Dermis microvascular lymphatic vessel endothelial cell (primary cell): ENCODE results near the gene CXCL3. TPM values are rescaled to one million over a fixed set of nuclear protein-coding genes. Genes with fewer than 3 reads are reported as not detected.

Source experiments
- DNase-seq, 2 donors: peaks; one replicate each; pipeline versions ENCODE4 v3.0.0 to v3.0.0-alpha.2; 2010; ENCODE audit warnings: low read depth in 2 of 2
- total RNA-seq: library from RNA; depleted of rRNA; stranded (reverse); fragments of >200 nt; gene quantifications from 2 replicates; pipeline ENCODE4 v1.2.1, GENCODE V29; 2014

Gene CXCL3
- total RNA-seq, 1 donor from 2014 or later, result under 0.01 TPM

DNA sequence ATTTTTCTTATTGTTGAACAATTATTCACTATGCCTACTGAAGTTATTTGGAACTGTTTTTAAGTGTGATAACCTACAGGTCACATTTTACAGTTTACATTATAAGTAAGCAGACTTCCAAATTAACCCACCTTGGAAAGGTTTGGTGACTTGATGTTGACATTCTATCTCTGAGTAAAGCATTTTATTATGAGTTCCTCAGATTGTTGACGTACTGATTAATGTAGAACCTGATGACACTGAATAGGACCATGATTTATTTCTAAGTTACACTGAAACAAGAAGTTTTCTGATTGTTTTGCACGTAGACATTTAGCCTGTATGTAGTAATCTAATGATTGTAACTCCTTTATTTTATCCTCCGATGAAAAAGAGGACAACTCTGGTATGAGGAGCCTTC lies 17.0 kb upstream of the CXCL3 start:
- no peak for DNase-seq

DNA sequence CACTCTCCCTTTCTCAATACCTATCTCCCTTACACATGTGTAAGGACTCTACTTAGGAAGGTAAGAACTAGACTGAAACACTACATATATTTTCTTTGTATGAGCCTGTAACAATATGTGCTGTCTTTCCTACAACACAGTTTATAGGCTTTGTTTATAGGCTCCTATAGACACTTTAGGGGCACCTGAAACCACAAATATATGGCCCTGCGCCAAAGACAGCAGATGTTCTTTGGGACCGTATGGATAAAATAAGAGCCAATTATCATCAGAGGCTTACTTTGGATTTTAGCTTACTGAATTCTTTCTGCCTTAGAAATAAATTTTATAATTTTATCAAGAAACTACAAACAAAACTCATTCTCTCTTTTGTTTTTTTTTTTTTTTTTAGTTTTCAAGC lies 16.6 kb upstream of the CXCL3 start:
- DNase-seq, result no peak

DNA sequence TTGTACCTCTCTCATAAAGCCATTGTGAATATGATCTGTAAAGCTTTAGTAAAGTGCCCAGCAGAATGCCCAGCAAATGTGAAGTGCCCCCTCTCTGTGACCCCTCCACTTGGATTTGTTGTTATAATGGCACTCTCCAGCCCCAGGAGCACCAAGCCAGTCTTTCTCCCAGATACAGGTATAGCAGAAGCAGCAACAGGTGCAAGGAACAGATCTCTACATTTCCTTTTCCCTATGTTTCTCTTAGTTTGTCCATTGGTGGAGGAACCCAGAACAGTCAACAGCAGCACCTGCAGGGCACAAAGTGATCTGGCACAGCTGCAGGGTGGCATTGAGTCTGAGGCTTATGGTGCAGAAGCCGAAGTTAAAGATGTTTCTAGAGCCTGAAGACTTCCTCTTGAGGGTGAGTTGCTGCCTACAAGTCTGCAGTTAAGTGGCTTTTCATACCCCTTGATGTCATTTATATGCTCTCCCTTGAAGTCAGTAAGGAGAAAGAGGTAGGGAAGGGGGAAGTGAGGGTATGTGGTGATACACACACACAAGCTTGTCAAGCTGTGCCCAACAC lies 16.1 kb upstream of the CXCL3 start:
- DNase-seq, result no peak

DNA sequence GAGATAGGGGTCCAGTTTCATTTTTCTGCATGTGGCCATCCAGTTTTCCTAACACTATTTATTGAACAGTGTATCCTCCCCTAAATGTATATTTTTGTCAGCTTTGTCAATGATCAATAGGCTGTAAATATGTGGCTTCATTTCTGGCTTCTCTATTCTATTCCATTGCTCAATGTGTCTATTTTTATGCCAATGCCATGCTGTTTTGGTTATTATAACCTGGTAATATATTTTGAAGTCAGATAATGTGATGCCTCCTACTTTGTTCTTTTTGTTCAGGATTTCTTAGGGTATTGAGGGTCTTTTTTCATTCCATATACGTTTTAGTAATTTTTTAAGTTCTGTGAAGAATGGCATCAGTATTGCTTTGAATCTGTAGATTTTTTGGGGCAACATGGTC lies 8.7 kb upstream of the CXCL3 start:
- no peak for DNase-seq

DNA sequence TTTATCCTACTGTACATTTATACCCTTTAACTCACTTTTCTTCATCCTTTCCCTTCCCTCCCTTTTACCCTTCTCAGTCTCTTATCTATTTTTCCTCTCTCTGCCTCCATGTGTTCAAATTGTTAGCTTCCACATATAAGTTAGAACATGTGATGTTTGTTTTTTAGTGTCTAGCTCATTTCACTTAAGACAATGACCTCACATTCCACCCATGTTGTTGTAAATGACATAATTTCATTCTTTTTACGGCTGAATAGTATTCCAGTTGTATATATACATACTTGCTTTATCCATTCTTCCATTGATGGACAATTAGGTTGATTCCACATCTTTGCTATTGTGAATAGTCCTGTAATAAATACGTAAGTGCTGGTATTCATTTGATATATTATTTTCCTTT lies 7.3 kb upstream of the CXCL3 start:
- DNase-seq, result no peak

DNA sequence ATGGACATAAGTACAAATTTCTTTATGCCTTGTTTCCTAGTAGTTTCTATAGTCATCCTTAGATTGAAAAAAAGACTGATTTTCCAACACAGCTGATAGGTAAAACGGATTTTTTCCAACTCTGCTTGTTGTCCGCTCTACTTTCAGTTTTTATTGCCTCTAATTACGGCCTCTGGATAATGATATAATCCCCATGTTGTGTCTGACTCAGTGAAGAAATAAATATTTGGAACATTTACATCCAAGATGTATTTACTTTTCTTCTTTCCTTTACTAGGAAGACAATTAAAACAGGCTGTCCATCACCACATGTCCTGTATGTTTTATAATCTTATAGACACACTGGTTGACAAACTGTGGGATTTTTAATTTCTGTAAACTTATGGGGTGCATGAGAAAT lies 6.8 kb upstream of the CXCL3 start:
- no peak for DNase-seq

DNA sequence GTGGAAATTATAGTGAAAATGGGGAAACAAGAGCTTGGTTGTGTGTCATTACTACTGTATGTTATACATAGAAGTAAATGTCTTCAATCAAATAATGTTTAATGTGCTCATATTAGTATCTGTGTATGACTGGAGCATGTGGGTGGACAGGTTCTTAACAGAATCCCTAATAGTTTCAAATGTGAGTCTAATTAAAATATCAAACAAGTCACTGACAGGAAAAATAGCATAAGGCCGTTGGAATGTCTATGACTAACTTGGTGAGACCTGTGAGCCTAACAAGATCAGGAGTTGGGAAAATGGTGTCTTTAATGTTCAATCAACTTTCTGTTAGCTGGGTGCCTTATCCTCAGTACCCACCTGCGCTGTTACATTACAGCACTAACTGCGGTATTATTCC lies 6.2 kb upstream of the CXCL3 start:
- no peak for DNase-seq

DNA sequence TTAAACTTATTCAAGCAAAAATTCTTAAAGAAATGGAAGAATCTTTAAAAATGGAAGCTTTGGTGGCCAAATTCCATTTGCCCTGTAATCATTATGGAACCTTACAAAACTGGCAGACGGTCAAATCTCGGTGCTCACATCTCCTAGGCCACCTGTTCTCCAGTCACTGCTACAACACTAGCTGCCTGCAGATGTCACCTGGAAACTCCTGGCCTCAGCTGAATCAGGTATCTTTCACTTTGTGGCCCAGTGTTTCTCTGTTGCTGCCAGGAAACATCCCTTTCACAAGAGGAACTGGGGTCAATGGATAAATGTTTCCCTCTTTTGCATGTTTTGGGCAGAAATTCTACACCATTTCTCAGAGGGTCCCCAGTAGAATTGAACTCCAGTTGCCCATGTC lies 4.2 kb upstream of the CXCL3 start:
- DNase-seq, result no peak

DNA sequence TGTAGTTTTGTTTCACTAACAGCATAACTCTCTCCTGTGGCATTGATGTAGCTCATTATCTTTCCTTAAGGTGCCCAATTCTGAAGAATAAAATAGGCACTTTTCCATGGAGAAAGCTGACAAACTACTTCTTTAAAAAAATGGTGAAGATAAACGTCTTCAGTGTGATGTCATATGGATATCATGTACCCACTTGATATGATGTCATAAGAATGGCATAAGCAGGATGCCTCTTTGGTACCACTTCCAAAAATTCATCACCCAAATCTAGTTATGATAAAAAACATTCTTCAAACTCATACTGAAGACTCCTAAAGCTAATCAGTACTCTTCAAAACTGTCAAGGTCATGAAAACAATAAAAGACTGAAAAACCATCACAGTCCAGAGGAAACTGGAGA lies 2.9 kb upstream of the CXCL3 start:
- no peak for DNase-seq

DNA sequence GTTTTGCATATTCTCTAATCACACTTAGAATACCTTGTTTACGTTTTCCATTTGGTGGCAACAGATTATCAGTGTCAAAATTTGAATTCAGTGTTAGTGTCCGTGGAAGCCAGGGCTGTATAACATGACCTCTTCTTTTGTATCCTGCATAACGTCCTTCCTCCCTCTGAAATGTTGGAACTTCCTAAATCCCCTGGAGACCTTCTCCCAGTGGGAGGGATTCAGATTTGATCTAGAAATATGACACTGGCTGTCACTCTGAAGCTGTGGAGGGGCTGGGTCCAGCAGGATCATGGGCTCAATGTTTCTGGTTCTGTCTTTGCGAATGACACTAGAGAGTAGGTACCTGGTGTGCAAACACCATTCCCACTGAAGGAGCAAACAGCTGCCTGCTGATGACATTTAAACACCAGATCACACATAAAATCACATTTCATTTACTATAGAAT lies 850 bp upstream of the CXCL3 start:
- DNase-seq, result no peak

DNA sequence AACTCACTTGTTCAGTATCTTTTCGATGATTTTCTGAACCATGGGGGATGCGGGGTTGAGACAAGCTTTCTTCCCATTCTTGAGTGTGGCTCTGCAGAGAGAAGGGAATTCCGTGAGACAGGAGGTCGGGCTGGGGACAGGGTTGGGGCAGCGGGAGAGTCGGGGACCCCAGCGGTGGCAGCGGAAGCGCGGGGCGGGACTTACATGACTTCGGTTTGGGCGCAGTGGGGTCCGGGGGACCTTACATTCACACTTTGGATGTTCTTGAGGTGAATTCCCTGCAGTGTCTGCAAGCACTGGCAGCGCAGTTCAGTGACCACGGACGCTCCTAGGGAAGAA lies 434 bp downstream of the CXCL3 start:
- DNase-seq, result peak in 1 of 2 donors; percentile 6

DNA sequence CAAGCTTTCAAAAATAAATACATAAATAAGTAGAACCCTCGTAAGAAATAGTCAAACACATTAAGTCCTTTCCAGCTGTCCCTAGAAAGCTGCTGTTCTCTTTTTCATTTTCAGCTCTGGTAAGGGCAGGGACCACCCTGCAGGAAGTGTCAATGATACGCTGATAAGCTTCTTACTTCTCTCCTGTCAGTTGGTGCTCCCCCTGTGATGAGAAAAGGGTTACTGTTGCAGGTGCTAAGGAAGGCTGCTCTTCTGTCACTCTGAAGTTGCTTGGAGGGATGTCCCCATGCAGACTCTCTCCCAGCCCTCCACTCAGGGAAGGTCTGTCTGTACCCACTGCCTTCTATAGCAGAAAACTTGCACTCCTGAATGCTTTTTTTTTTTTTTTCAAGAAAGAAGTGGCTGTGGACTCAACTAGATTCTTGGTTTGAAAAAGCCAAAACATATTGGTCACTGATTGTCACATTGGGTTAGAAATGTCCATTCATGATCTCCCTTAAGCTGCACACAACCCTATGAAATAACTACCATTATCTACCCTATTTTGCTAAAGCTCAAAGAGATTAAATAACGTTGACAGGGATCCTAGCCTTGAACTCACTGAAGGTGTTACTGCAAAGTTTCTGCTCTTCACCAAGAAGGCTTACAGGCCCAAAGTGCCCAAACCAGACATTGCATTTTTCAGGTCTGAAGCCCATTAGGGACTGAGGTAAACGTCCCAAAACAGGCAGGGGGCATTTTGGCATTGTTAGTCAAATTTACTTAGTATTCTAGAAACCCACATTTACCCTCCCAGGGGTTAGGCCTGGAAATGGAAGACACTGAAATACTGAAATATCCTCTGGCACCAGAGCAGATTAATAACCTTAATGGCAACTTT lies 1.2 kb downstream of the CXCL3 start:
- no peak for DNase-seq

DNA sequence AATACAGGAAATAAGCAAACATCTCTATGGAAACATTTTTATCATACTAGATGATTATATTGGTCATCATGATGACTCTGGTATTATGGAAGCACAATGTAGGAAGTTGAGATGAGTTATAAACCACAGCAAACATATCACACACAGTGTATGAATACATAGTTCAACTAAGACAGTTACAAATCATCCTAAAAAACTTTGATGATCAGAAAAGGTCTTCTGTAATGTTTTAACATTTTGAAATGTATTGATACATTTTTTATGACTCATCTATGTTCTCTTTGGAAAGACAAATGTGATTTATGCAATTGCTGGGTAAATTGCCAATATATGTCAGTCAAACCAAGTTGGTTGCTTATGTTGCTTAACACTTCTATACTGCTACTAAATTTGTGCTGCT lies 4.8 kb downstream of the CXCL3 start:
- no peak for DNase-seq

DNA sequence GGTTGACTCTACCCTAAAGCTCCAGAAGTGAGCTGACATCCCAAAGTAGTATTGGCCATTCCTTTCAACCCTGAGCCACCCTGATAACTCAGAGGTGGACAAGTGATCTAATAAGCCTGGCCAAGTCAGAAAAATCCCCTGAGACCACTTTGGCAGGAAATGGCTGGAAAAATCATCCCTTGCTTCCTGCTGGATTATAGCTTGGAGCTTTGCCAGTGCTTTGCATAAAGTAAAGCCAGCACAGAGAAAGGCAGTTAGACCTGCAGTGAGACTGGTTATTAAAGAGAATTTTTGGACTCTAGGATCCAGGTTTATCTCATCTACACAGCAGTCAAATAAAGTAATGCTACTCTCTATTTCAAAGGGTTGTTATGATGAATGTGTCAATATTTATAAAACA lies 6.4 kb downstream of the CXCL3 start:
- peak; percentile 62 to 77 for DNase-seq

DNA sequence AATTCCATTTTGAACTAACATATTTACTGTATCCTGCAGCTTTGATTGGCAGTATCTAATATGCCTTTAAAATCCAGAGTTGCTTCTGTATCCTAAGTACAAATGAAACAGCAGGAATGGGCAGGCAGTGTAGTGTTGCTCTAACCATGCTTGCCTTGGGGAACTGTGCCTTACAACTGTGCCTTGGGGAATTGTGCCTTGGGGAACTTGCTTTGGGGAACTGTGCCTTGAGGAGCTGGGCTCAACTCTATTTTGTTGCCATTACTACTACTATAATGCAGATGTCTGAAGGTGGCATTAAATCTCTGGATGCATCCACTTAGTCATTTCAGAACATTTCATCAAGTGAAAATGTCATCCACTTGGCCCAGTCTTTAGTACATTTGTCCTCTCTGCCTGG lies 6.9 kb downstream of the CXCL3 start:
- DNase-seq, result no peak

DNA sequence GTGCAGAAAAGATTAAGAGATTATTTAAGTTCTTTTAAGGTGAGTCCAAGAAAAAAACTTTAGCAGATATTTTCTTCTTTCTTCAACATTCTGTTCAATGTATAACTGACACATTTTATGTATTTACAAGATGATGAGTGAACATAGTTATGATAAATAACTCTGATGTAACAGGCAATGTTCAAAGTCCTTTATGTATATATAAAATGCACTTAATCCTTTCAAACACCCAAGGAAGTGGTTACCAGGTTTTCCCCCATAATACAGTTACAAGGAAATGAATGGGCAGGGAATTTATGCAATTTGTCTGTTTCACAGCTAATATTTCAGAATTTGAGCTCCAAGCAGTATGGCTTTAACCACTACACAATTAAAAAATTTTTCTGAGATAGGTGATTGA lies 8.2 kb downstream of the CXCL3 start:
- DNase-seq, result no peak

DNA sequence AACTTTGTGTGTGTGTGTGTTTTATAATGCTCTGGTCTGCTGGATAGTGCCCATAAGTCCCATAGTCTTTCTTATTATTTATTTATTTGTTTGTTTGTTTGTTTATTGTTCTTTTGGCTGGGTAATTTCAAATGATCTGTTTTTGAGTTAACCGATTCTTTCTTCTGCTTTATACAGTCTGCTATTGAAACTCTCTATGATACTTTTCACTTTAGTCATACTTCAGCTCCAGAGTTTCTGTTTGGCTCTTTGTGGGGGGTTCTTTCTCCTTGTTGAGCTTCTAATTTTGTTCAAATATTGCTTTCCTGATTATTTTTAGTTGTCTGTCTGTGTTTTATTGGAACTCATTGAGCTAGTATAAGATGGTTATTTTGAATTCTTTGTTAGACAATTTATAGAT lies 10.0 kb downstream of the CXCL3 start:
- no peak for DNase-seq

DNA sequence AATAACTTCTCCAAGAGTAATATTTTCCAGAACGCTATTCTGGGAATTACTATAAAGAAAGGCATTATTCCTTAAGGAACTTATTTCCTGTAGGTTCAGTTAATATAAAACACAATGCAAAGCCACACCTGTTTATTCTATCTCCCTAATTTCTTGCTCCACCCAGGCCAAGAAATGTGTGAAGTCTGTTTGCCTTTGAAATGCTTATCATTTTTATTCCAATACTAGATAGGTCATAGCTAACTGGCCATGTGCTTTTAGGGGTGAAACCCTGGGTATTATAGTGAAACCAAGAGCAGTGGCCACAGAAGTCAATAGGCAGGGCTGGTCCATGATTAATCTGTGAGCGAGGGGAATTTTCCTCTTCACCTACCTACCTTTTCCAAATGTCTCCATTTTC lies 14.8 kb downstream of the CXCL3 start:
- DNase-seq, result no peak

DNA sequence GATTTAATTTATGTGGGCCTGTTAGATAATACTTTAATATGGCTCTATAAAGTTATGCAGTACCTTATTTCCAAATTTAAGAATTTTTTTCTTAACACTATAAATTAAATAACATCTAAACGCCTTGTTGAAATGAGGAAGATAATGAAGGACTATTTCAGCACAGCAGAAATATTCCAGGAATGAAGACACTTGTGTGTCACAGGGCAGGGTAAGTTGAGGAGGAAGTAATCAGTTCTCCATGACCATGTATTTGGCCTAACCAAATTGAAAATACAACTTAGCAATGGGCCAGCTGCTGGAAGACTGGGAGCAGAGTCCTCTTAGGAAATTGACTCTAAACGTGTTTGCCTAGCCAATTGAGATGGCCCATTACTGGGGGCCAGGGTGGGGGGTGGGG lies 16.9 kb downstream of the CXCL3 start:
- DNase-seq, result no peak

DNA sequence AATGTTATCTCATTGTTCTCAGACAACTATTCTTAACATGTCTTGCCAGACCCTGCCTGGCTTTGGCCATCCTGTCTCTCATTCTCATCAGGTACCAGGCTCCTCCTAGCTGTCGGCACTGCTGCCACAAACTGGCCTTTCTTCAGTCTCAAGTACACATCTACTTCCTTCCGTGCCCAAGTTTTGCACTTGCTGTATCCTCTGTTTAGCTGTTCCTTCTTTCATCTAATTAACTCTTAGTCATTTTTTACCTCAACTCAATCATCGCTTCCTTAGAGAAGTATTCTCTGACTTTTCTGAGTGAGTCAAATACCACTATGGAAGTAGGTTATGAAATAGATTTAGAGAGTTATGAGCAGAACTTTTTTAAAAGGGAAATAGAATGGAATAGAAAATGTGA lies 19.7 kb downstream of the CXCL3 start:
- no peak for DNase-seq

DNA sequence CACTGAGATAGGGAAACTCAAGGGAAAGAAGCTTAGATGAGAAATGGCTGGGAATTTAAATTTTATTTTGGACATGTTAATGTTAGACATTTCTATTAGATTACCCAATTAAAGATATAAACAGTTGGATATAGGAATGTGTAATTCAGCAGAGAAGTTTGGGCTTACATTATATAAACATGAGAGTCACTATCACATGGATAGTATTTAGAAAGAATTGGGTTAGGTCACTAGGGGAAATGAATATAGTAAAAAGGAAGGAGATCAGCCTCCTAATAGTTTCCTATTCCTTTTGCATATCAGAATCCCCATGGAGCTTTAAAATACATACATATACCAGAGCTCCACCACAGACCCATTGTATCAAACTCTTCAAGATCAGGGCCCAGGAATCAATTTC lies 20.4 kb downstream of the CXCL3 start:
- DNase-seq, result no peak

DNA sequence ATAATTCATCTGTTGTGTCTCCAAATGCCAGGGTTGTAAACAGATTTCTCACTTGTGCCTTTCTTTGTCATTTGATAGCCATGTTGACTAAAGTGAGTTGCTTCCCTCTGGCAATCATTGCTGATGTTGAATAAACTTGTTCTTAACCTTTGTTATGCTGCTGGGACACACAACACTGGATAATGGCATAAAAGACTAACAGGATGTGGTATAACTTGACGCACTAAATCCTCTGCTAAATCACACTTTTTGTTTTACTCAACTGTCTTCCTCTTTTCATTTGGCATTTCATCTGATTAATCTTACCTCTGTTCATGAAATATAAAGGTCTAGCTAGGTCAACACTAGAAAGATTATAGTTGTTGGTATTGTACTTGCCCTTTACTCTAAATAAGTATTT lies 22.4 kb downstream of the CXCL3 start:
- no peak for DNase-seq

DNA sequence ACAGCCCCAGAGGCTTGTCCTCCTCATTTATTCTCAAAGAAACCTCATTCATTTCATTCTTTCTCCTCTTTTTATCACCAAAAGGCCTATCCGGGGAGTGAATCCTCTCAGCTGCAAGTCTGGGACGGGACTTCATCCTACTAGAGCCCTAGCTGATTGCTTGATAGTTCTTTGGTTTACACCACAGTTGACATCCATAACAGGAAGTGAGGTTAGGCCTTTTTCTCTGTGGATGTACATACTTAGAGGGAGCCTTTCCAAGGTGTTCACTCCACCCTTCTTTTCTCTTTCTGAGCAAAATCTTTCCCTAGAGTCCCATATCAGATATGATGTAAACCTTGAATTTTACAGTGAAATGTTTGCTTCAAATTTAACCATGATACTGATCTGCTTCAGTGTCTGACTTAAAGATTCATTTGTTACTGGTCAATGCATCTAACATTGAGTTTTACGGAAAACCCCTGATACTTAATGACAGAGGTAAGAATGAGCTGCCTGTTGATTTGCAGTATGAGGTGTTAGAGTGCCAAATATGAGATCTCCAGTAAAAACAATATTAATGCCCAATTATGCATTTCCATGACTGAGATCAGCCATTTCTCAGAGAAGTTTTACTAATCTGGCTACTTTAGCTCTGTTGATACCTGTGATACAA lies 23.2 kb downstream of the CXCL3 start:
- no peak for DNase-seq
